Liver (tissue), 9 donors: Measurements from ENCODE around the gene DCTN3. TPM values are rescaled to one million over a fixed set of nuclear protein-coding genes. Genes with fewer than 3 reads are reported as not detected.

Experiments used
- DNase-seq: peaks from one replicate; pipeline ENCODE4 v3.0.0-alpha.2; 2017; ENCODE audit warnings: low spot score
- H3K27ac ChIP-seq, 2 donors: one replicate each; pipeline ENCODE4 v1.7.0; 2013; ENCODE audit warnings: inconsistent platforms in 2 of 2, low read length in 2 of 2, control low read depth in 1 of 2, low read depth in 1 of 2, mild to moderate bottlenecking in 1 of 2
- H3K27me3 ChIP-seq, 4 donors: one replicate each; pipeline versions ENCODE4 v1.6.1 to v1.7.0; 2013; ENCODE audit warnings: low read length in 3 of 4, inconsistent platforms in 1 of 4, mild to moderate bottlenecking in 1 of 4, moderate library complexity in 1 of 4; ENCODE audit not compliant: control insufficient read depth in 4 of 4, insufficient read depth in 4 of 4
- H3K36me3 ChIP-seq, 4 donors: one replicate each; pipeline versions ENCODE4 v1.6.1 to v1.7.0; 2013; ENCODE audit warnings: low read length in 3 of 4, mild to moderate bottlenecking in 3 of 4, low read depth in 1 of 4, moderate library complexity in 1 of 4; ENCODE audit not compliant: control insufficient read depth in 4 of 4, insufficient read depth in 3 of 4
- H3K4me1 ChIP-seq, 4 donors: one replicate each; pipeline versions ENCODE4 v1.6.1 to v1.7.0; 2013; ENCODE audit warnings: low read length in 3 of 4, mild to moderate bottlenecking in 3 of 4, moderate library complexity in 1 of 4; ENCODE audit not compliant: control insufficient read depth in 4 of 4, insufficient read depth in 4 of 4
- H3K4me3 ChIP-seq, 3 donors: one replicate each; pipeline versions ENCODE4 v1.6.1 to v1.7.0; 2013; ENCODE audit warnings: low read length in 3 of 3, control low read depth in 1 of 3, low read depth in 1 of 3, mild to moderate bottlenecking in 1 of 3
- H3K9ac ChIP-seq, 2 donors: one replicate each; pipeline ENCODE4 v1.7.0; 2013; ENCODE audit warnings: low read length in 2 of 2, mild to moderate bottlenecking in 2 of 2, moderate library complexity in 2 of 2, control low read depth in 1 of 2, low read depth in 1 of 2
- H3K9me3 ChIP-seq, 4 donors: one replicate each; pipeline versions ENCODE4 v1.6.1 to v1.7.0; 2013; ENCODE audit warnings: low read length in 3 of 4; ENCODE audit not compliant: control insufficient read depth in 4 of 4
- ATF3 ChIP-seq: IDR thresholded peaks from 2 replicates; pipeline ENCODE4 v1.6.1; 2016; ENCODE audit warnings: antibody characterized with exemption
- EGR1 ChIP-seq, 2 donors: IDR thresholded peaks; 2 replicates each; pipeline ENCODE4 v1.6.1; 2016 to 2018; ENCODE audit warnings: antibody characterized with exemption in 2 of 2, low read depth in 2 of 2
- FOXA1 ChIP-seq: IDR thresholded peaks from 2 replicates; pipeline ENCODE4 v1.6.1; 2016; ENCODE audit warnings: antibody characterized with exemption
- FOXA2 ChIP-seq: IDR thresholded peaks from 2 replicates; pipeline ENCODE4 v1.6.1; 2016; ENCODE audit warnings: antibody characterized with exemption
- GABPA ChIP-seq, 2 donors: IDR thresholded peaks in 1 of 2; conservative IDR thresholded peaks in 1 of 2; 2 replicates each; pipeline ENCODE4 v1.6.1; 2016; ENCODE audit warnings: antibody characterized with exemption in 2 of 2, mild to moderate bottlenecking in 1 of 2, moderate library complexity in 1 of 2
- HNF4A ChIP-seq, 2 donors: conservative IDR thresholded peaks; 2 replicates each; pipeline ENCODE4 v1.6.1; 2016; ENCODE audit warnings: antibody characterized with exemption in 2 of 2, mild to moderate bottlenecking in 2 of 2
- JUND ChIP-seq, 2 donors: IDR thresholded peaks; 2 replicates each; pipeline ENCODE4 v1.6.1; 2016; ENCODE audit warnings: antibody characterized with exemption in 2 of 2
- MAX ChIP-seq: IDR thresholded peaks from 2 replicates; pipeline ENCODE4 v1.6.1; 2016; ENCODE audit warnings: antibody characterized with exemption
- NR2F2 ChIP-seq: IDR thresholded peaks from 2 replicates; pipeline ENCODE4 v1.6.1; 2016; ENCODE audit warnings: antibody characterized with exemption
- SP1 ChIP-seq: IDR thresholded peaks from 2 replicates; pipeline ENCODE4 v1.6.1; 2018; ENCODE audit warnings: antibody characterized with exemption, mild to moderate bottlenecking
- TAF1 ChIP-seq: conservative IDR thresholded peaks from 2 replicates; pipeline ENCODE4 v1.6.1; 2016; ENCODE audit warnings: antibody characterized with exemption, mild to moderate bottlenecking
- YY1 ChIP-seq: IDR thresholded peaks from 2 replicates; pipeline ENCODE4 v1.6.1; 2016; ENCODE audit warnings: antibody characterized with exemption, mild to moderate bottlenecking
- WGBS: extraction: QIAGEN DNeasy Blood & Tissue Kit; methylation state at CpG from one replicate; pipeline ENCODE4 v1.1.7; 2013; 5-methylcytosine and 5-hydroxymethylcytosine counted together
- polyA plus RNA-seq, 2 donors: library from polyadenylated mRNA; stranded (reverse) in 1 of 2; unstranded in 1 of 2; fragments of 200-250 nt in 1 of 2; fragments of >200 nt in 1 of 2; fragmentation: Nextera tagmentation in 1 of 2; extraction: Ambion mirVana in 1 of 2; gene quantifications; one replicate each; pipeline versions ENCODE4 v1.2.1 to v1.2.3, GENCODE V29; 2013 to 2015
- total RNA-seq, 2 donors: library from RNA; depleted of rRNA; stranded (reverse); fragments of >200 nt; gene quantifications; one replicate each; pipeline ENCODE4 v1.2.3, GENCODE V29; 2014
- donor health status: healthy.
- donor health status: healthy.
- donor health status: healthy.
- donor health status: healthy.
- donor health status: healthy.

DCTN3 gene
- total and polyA plus RNA-seq, 4 donors: 24.9 to 51.9 (median 46.7) TPM

GRCh38 chr9:34658461-34658860 is 38.2 kb upstream of the DCTN3 start:
- 97% methylated on average over 14 of the region's 14 CpGs for WGBS
- Histone ChIP-seq H3K4me3 (no peak overlapping the region), H3K27ac (no peak overlapping the region), H3K36me3 (peaks cover 0 to 14% (median 0%) of the 10 kb centered on the region in 4 donors), H3K9me3 (no peaks in the 10 kb centered on the region), H3K9ac (no peak overlapping the region), H3K4me1 (peaks cover 4 to 8% (median 6%) of the 10 kb centered on the region in 4 donors), H3K27me3 (no peaks in the 10 kb centered on the region)
- no peak for DNase-seq
- TF ChIP-seq NR2F2: no peak
- TF ChIP-seq TAF1: no peak

- 92% methylated on average over 5 of the region's 5 CpGs for WGBS
- Histone ChIP-seq H3K9ac (no peak overlapping the region), H3K27me3 (no peaks in the 10 kb centered on the region), H3K9me3 (no peaks in the 10 kb centered on the region), H3K4me1 (peaks cover 6 to 22% (median 17%) of the 10 kb centered on the region in 4 donors), H3K36me3 (peaks cover 0 to 11% (median 0%) of the 10 kb centered on the region in 4 donors), H3K4me3 (no peak overlapping the region), H3K27ac (no peak overlapping the region)
- no peak for DNase-seq
- TF ChIP-seq FOXA1 (no peak), ATF3 (no peak), SP1 (no peak), YY1 (no peak), MAX (no peak)
Observed at GRCh38 chr9:34656992-34657391, 36.7 kb upstream of the DCTN3 start.

GRCh38 chr9:34655394-34655793 is 35.1 kb upstream of the DCTN3 start:
- peaks cover 0 to 10% (median 0%) of the 10 kb centered on the region in 4 donors for H3K36me3 ChIP-seq
- H3K27ac ChIP-seq: no peak overlapping the region
- H3K4me3 ChIP-seq: no peak overlapping the region
- H3K27me3 ChIP-seq: no peaks in the 10 kb centered on the region
- peaks cover 8 to 37% (median 31%) of the 10 kb centered on the region in 4 donors for H3K4me1 ChIP-seq
- DNase-seq: no peak
- H3K9me3 ChIP-seq: no peaks in the 10 kb centered on the region
- 88% methylated on average over 5 of the region's 5 CpGs for WGBS
- no peak overlapping the region for H3K9ac ChIP-seq
- TF ChIP-seq EGR1 (IDR thresholded peaks at IDR 0.05; ENCODE audit: low read depth in 2 of 2): no peak
- no peak for TF ChIP-seq JUND (IDR thresholded peaks at IDR 0.05)
- no peak for TF ChIP-seq GABPA (IDR thresholded peaks at IDR 0.05 in 1 of 2, conservative IDR thresholded peaks at IDR 0.05 in 1 of 2)
- TF ChIP-seq FOXA2: no peak
- no peak for TF ChIP-seq HNF4A (conservative IDR thresholded peaks at IDR 0.05)
- TF ChIP-seq SP1: no peak

GRCh38 chr9:34654323-34655051 is 34.2 kb upstream of the DCTN3 start:
- Histone ChIP-seq H3K27ac (no peak overlapping the region), H3K4me3 (no peak overlapping the region), H3K9ac (no peak overlapping the region), H3K27me3 (no peaks in the 10 kb centered on the region), H3K9me3 (no peaks in the 10 kb centered on the region), H3K36me3 (peaks cover 0 to 3% (median 2%) of the 10 kb centered on the region in 4 donors), H3K4me1 (peaks cover 8 to 46% (median 40%) of the 10 kb centered on the region in 4 donors)
- no peak for DNase-seq
- no peak for TF ChIP-seq JUND (IDR thresholded peaks at IDR 0.05)
- peak; percentile 41 for TF ChIP-seq NR2F2
- 43% methylated on average over 11 of the region's 11 CpGs for WGBS
